HEK293 (cell line): ENCODE data around the gene PRPS2.

Experiments
- CTCF ChIA-PET: fragments of 350-600 bp; formaldehyde crosslinking; extraction: SDS; loops from one replicate; lab custom pipeline; 2021; ENCODE audit warnings: antibody characterized with exemption; lab: Yijun Ruan, JAX
- POLR2A ChIA-PET: fragments of 300-600 bp; formaldehyde crosslinking; extraction: SDS; loops from one replicate; lab custom pipeline; 2020; ENCODE audit warnings: antibody characterized with exemption, inconsistent platforms; lab: Yijun Ruan, JAX
- H3K27ac ChIP-seq: fragments of 200-500 bp; sonication (Bioruptor generic); 2 replicates; pipeline ENCODE4 v1.5.1; 2014; ENCODE audit warnings: low read depth, low read length, control low read depth, inconsistent platforms; ENCODE audit errors: extremely low read depth
- H3K36me3 ChIP-seq, 2 experiments: fragments of 200-500 bp in 1 of 2; sonication (Bioruptor generic) in 1 of 2; 1 replicate in 1 of 2; 2 replicates in 1 of 2; pipeline ENCODE4 v1.5.1; 2014 to 2017; ENCODE audit warnings: inconsistent platforms in 2 of 2, low read length in 2 of 2; ENCODE audit not compliant: control insufficient read depth in 2 of 2, insufficient read depth in 1 of 2
- H3K4me1 ChIP-seq: fragments of 200-500 bp; sonication (Bioruptor generic); 2 replicates; pipeline ENCODE4 v1.5.1; 2014; ENCODE audit warnings: mild to moderate bottlenecking, low read length, inconsistent platforms; ENCODE audit not compliant: control insufficient read depth, insufficient read depth
- H3K4me3 ChIP-seq: 2 replicates; pipeline ENCODE4 v1.5.1; 2011; ENCODE audit warnings: low read depth, mild to moderate bottlenecking, control low read depth, low read length, moderate library complexity
- H3K9me3 ChIP-seq: fragments of 200-500 bp; sonication (Bioruptor generic); 2 replicates; pipeline ENCODE4 v1.5.1; 2014; ENCODE audit warnings: low read depth, low read length, inconsistent platforms; ENCODE audit not compliant: control insufficient read depth, insufficient read depth
- KLF10 ChIP-seq: fragments of 450-650 bp; IDR thresholded peaks from 2 replicates; pipeline ENCODE4 v1.5.1; 2018; ENCODE audit warnings: missing biosample characterization, mild to moderate bottlenecking, missing genetic modification characterization
- KLF17 ChIP-seq: fragments of 450-650 bp; formaldehyde crosslinking; IDR thresholded peaks from 2 replicates; pipeline ENCODE4 v1.5.1; 2016; ENCODE audit warnings: missing biosample characterization, missing genetic modification characterization
- PBX3 ChIP-seq: sonication (generic); formaldehyde crosslinking; IDR thresholded peaks from 2 replicates; pipeline ENCODE4 v1.8.1; 2022; ENCODE audit warnings: mild to moderate bottlenecking, moderate library complexity, missing genetic modification reagents
- SETDB1 ChIP-seq: IDR thresholded peaks from one replicate; pipeline ENCODE4 v1.6.1; 2017; ENCODE audit warnings: mild to moderate bottlenecking, low read length, moderate library complexity, mixed read lengths; ENCODE audit not compliant: insufficient read length
- SP3 ChIP-seq: fragments of 450-650 bp; formaldehyde crosslinking; IDR thresholded peaks from 2 replicates; pipeline ENCODE4 v1.5.1; 2016; ENCODE audit warnings: missing biosample characterization, missing genetic modification characterization
- TCF7L2 ChIP-seq: IDR thresholded peaks from 2 replicates; pipeline ENCODE4 v1.6.1; 2011; ENCODE audit warnings: low read depth, mild to moderate bottlenecking, inconsistent platforms, low read length, moderate library complexity, borderline replicate concordance
- WT1 ChIP-seq: fragments of 450-650 bp; formaldehyde crosslinking; IDR thresholded peaks from 2 replicates; pipeline ENCODE4 v1.5.1; 2016; ENCODE audit warnings: missing biosample characterization, missing genetic modification characterization
- ZBTB6 ChIP-seq: fragments of 450-650 bp; formaldehyde crosslinking; IDR thresholded peaks from 2 replicates; pipeline ENCODE4 v1.5.1; 2017; ENCODE audit warnings: missing biosample characterization, missing genetic modification characterization
- ZFP37 ChIP-seq: fragments of 450-650 bp; formaldehyde crosslinking; IDR thresholded peaks from 2 replicates; pipeline ENCODE4 v1.5.1; 2016; ENCODE audit warnings: missing biosample characterization, missing genetic modification characterization
- ZNF184 ChIP-seq: fragments of 450-650 bp; IDR thresholded peaks from 2 replicates; pipeline ENCODE4 v1.5.1; 2018; ENCODE audit warnings: missing biosample characterization, mild to moderate bottlenecking, missing genetic modification characterization
- ZNF2 ChIP-seq: fragments of 450-650 bp; formaldehyde crosslinking; IDR thresholded peaks from 2 replicates; pipeline ENCODE4 v1.5.1; 2016; ENCODE audit warnings: missing biosample characterization, missing genetic modification characterization
- ZNF354C ChIP-seq: fragments of 450-650 bp; formaldehyde crosslinking; IDR thresholded peaks from 2 replicates; pipeline ENCODE4 v1.5.1; 2016; ENCODE audit warnings: missing biosample characterization, missing genetic modification characterization, low read depth, borderline replicate concordance
- ZNF366 ChIP-seq: fragments of 450-650 bp; formaldehyde crosslinking; conservative IDR thresholded peaks from 2 replicates; pipeline ENCODE4 v1.5.1; 2016; ENCODE audit warnings: missing biosample characterization, missing genetic modification characterization
- ZNF501 ChIP-seq: fragments of 450-650 bp; formaldehyde crosslinking; IDR thresholded peaks from 2 replicates; pipeline ENCODE4 v1.5.1; 2016; ENCODE audit warnings: missing biosample characterization, missing genetic modification characterization
- ZNF530 ChIP-seq: fragments of 450-650 bp; formaldehyde crosslinking; IDR thresholded peaks from 2 replicates; pipeline ENCODE4 v1.5.1; 2016; ENCODE audit warnings: low read depth, missing biosample characterization, missing genetic modification characterization
- ZNF626 ChIP-seq: fragments of 450-650 bp; sonication (Bioruptor Pico); formaldehyde crosslinking; IDR thresholded peaks from 2 replicates; pipeline ENCODE4 v1.5.1; 2018; ENCODE audit warnings: missing biosample characterization, missing genetic modification characterization, inconsistent platforms
- ZSCAN5A ChIP-seq: fragments of 450-650 bp; formaldehyde crosslinking; IDR thresholded peaks from 2 replicates; pipeline ENCODE4 v1.5.1; 2016; ENCODE audit warnings: missing biosample characterization, missing genetic modification characterization

The PRPS2 gene

GRCh38 chrX:12867685-12868084 lies 76.5 kb downstream of the PRPS2 start:
- no peaks in the 10 kb centered on the region for H3K9me3 ChIP-seq
- no peak overlapping the region for H3K27ac ChIP-seq
- H3K4me3 ChIP-seq: no peak overlapping the region
- no peaks in the 10 kb centered on the region for H3K4me1 ChIP-seq
- TF ChIP-seq ZFP37 (tag by site-specific recombination) (no peak), ZNF626 (no peak), ZNF184 (tag by site-specific recombination) (no peak), ZSCAN5A (no peak), KLF17 (tag by site-specific recombination) (no peak), ZNF530 (tag by site-specific recombination) (no peak), ZBTB6 (no peak), TCF7L2 (no peak), ZNF354C (tag by site-specific recombination) (no peak), SETDB1 (no peak), SP3 (tag by site-specific recombination) (no peak), KLF10 (no peak), ZNF2 (tag by site-specific recombination) (no peak)
- CTCF ChIA-PET: interaction anchor here (0.6 kb wide), 1 partner anchor 543 kb away, joined by 3 read pairs; no protein-coding TSS in a partner anchor
- POLR2A ChIA-PET: no interaction called here
- H3K36me3 ChIP-seq: no peaks in the 10 kb centered on the region

GRCh38 chrX:12868747-12869146 lies 77.5 kb downstream of the PRPS2 start:
- Histone ChIP-seq H3K36me3 (no peaks in the 10 kb centered on the region), H3K4me3 (no peak overlapping the region), H3K27ac (no peak overlapping the region), H3K9me3 (no peaks in the 10 kb centered on the region), H3K4me1 (no peaks in the 10 kb centered on the region)
- CTCF ChIA-PET: interaction anchor here (1.0 kb wide), 1 partner anchor 54 kb away, joined by 7 read pairs; no protein-coding TSS in a partner anchor
- POLR2A ChIA-PET: no interaction called here
- no peak for TF ChIP-seq ZNF366
- TF ChIP-seq WT1 (tag by site-specific recombination): no peak

GRCh38 chrX:12871257-12871656 lies 80.0 kb downstream of the PRPS2 start:
- ChIA-PET POLR2A (no interaction called here), CTCF (no interaction called here)
- TF ChIP-seq PBX3 (no peak), ZNF501 (tag by site-specific recombination) (no peak)
- Histone ChIP-seq H3K9me3 (no peaks in the 10 kb centered on the region), H3K4me3 (no peak overlapping the region), H3K27ac (no peak overlapping the region), H3K36me3 (no peaks in the 10 kb centered on the region), H3K4me1 (peaks cover 3% of the 10 kb centered on the region; the same call in 1 of the 2 replicates)
